Activated naive CD4-positive, alpha-beta T cell treated with Interleukin-2 at 50 U/mL for 16 hours (primary cell): Measurements from ENCODE around the gene SRSF3.
"Not testable (repeated sequence)": the region's sequence is repeated elsewhere in the genome, so short reads cannot be mapped to it uniquely, and the experiment has no call there.

Experiments used
- DNase-seq: peaks from one replicate; pipeline ENCODE4 v3.0.0-alpha.2; 2020

Gene SRSF3

GRCh38 chr6:36594029-36594815, at the start of gene SRSF3:
Gene SRSF3, plus strand, starts transcription at chr6:36594362. Its CDS starts 2,401 bp downstream, at chr6:36596763.
- peak; percentile 95 for DNase-seq

- no peak for DNase-seq
Observed at GRCh38 chr6:36545767-36546307, 48.3 kb upstream of the SRSF3 start.

GRCh38 chr6:36546308-36546919, 47.7 kb upstream of the SRSF3 start:
- peak; percentile 25 for DNase-seq

GRCh38 chr6:36546920-36547645, 47.1 kb upstream of the SRSF3 start, which contains the start of gene STK38:
Gene STK38, minus strand, starts transcription at chr6:36547479. Its CDS starts 7,277 bp downstream, at chr6:36540202.
- DNase-seq = peak; percentile 94

- DNase-seq = no peak
Observed at GRCh38 chr6:36547646-36548400, 46.3 kb upstream of the SRSF3 start.

- no peak for DNase-seq
Observed at GRCh38 chr6:36548401-36548743, 45.8 kb upstream of the SRSF3 start.

- DNase-seq = no peak
Observed at GRCh38 chr6:36550473-36551000, 43.6 kb upstream of the SRSF3 start.

- DNase-seq = no peak
Observed at GRCh38 chr6:36555750-36556252, 38.4 kb upstream of the SRSF3 start.

GRCh38 chr6:36556281-36556680, 37.9 kb upstream of the SRSF3 start:
- DNase-seq = no peak

GRCh38 chr6:36559011-36559793, 35.0 kb upstream of the SRSF3 start:
- DNase-seq = no peak

- DNase-seq = no peak
Observed at GRCh38 chr6:36560822-36561221, 33.3 kb upstream of the SRSF3 start.

- DNase-seq = no peak
Observed at GRCh38 chr6:36563237-36563927, 30.8 kb upstream of the SRSF3 start.

- DNase-seq = no peak
Observed at GRCh38 chr6:36563928-36564284, 30.3 kb upstream of the SRSF3 start.

GRCh38 chr6:36566418-36566905, 27.7 kb upstream of the SRSF3 start:
- no peak for DNase-seq

- DNase-seq = no peak
Observed at GRCh38 chr6:36570264-36570663, 23.9 kb upstream of the SRSF3 start.

GRCh38 chr6:36571122-36572043, 22.8 kb upstream of the SRSF3 start:
- no peak for DNase-seq

GRCh38 chr6:36572353-36573311, 21.5 kb upstream of the SRSF3 start:
- not testable (repeated sequence) for DNase-seq

- no peak for DNase-seq
Observed at GRCh38 chr6:36574679-36575078, 19.5 kb upstream of the SRSF3 start.
